H1 (cell line): ENCODE results near the gene SMARCAL1. TPM values are rescaled to one million over a fixed set of nuclear protein-coding genes. Genes with fewer than 3 reads are reported as not detected.

Experiments used
- CTCF ChIA-PET: fragments of 300-600 bp; sonication (Branson Sonifier 250); formaldehyde crosslinking; loops from one replicate; lab custom pipeline; 2021; ENCODE audit not compliant: partially characterized antibody; lab: Charles Lee
- POLR2A ChIA-PET: fragments of 300-600 bp; sonication (Branson Sonifier 250); formaldehyde crosslinking; loops from one replicate; lab custom pipeline; 2021; ENCODE audit warnings: inconsistent platforms; ENCODE audit not compliant: partially characterized antibody; lab: Charles Lee
- DNase-seq, 2 experiments: peaks; one replicate each; pipeline versions ENCODE4 v3.0.0 to v3.0.0-alpha.2; 2010 to 2022; ENCODE audit warnings: low spot score in 2 of 2, low read depth in 1 of 2, mixed read lengths in 1 of 2
- FAIRE-seq: peaks from 2 replicates; lab custom pipeline; 2011; peaks lifted over from hg19 to GRCh38; lab: Jason Lieb, UNC
- H2AFZ ChIP-seq: 2 replicates; pipeline ENCODE4 v1.8.1; 2012; ENCODE audit warnings: low read length, inconsistent platforms
- H2AK5ac ChIP-seq: 2 replicates; pipeline ENCODE4 v1.6.1; 2013; ENCODE audit warnings: low read depth, low read length
- H2BK120ac ChIP-seq: replicated peaks from 2 replicates; pipeline ENCODE3; 2013; ENCODE audit warnings: low read depth, low read length, inconsistent platforms
- H2BK12ac ChIP-seq: 2 replicates; pipeline ENCODE4 v1.6.1; 2013; ENCODE audit warnings: low read depth, low read length
- H2BK15ac ChIP-seq: 2 replicates; pipeline ENCODE4 v1.6.1; 2013; ENCODE audit warnings: low read length
- H2BK20ac ChIP-seq: 2 replicates; pipeline ENCODE4 v1.6.1; 2013; ENCODE audit warnings: low read length
- H2BK5ac ChIP-seq: 2 replicates; pipeline ENCODE4 v1.6.1; 2013; ENCODE audit warnings: low read depth, low read length
- H3K14ac ChIP-seq: 2 replicates; pipeline ENCODE4 v1.6.1; 2013; ENCODE audit warnings: inconsistent platforms; ENCODE audit not compliant: insufficient read length
- H3K18ac ChIP-seq: 2 replicates; pipeline ENCODE4 v1.6.1; 2013; ENCODE audit warnings: low read length; ENCODE audit errors: extremely low read depth
- H3K23ac ChIP-seq: 2 replicates; pipeline ENCODE4 v1.6.1; 2013; ENCODE audit warnings: inconsistent platforms; ENCODE audit not compliant: insufficient read length
- H3K23me2 ChIP-seq: 2 replicates; pipeline ENCODE4 v1.6.1; 2013; ENCODE audit warnings: low read depth, low read length
- H3K27ac ChIP-seq: 2 replicates; pipeline ENCODE4 v1.6.1; 2011; ENCODE audit warnings: low read depth, low read length, inconsistent platforms
- H3K27me3 ChIP-seq, 4 experiments: replicated peaks in 1 of 4; 1 replicate in 1 of 4; 2 replicates in 3 of 4; pipeline versions ENCODE4 v1.6.1 to v1.8.1; 2011 to 2013; ENCODE audit warnings: low read length in 3 of 4, mild to moderate bottlenecking in 3 of 4, inconsistent platforms in 2 of 4, mixed read lengths in 2 of 4, moderate library complexity in 1 of 4; ENCODE audit not compliant: control insufficient read depth in 3 of 4, insufficient read depth in 3 of 4; ENCODE audit errors: extremely low read depth in 1 of 4
- H3K36me3 ChIP-seq, 4 experiments: 2 replicates each; pipeline versions ENCODE4 v1.6.1 to v1.8.1; 2011 to 2013; ENCODE audit warnings: mild to moderate bottlenecking in 4 of 4, low read length in 3 of 4, moderate library complexity in 2 of 4, control low read depth in 1 of 4, inconsistent platforms in 1 of 4; ENCODE audit not compliant: insufficient read depth in 4 of 4, control insufficient read depth in 2 of 4
- H3K4ac ChIP-seq: replicated peaks from 2 replicates; pipeline ENCODE3; 2013; ENCODE audit warnings: low read length, low read depth, mixed read lengths, inconsistent platforms; ENCODE audit not compliant: insufficient read length
- H3K4me1 ChIP-seq, 4 experiments: replicated peaks in 1 of 4; 1 replicate in 1 of 4; 2 replicates in 3 of 4; pipeline versions ENCODE4 v1.6.1 to v1.8.1; 2011 to 2013; ENCODE audit warnings: low read length in 3 of 4, inconsistent platforms in 2 of 4, mixed read lengths in 1 of 4; ENCODE audit not compliant: insufficient read depth in 4 of 4, control insufficient read depth in 3 of 4
- H3K4me2 ChIP-seq, 2 experiments: 2 replicates each; pipeline versions ENCODE4 v1.6.1 to v1.8.1; 2011 to 2013; ENCODE audit warnings: low read depth in 2 of 2, low read length in 2 of 2, control low read depth in 1 of 2, inconsistent platforms in 1 of 2, mild to moderate bottlenecking in 1 of 2; ENCODE audit not compliant: insufficient read depth in 1 of 2
- H3K4me3 ChIP-seq, 4 experiments: fragments of 200-600, 300-600 bp in 1 of 4; sonication (generic), shearing (Covaris generic), sonication (Bioruptor Twin) in 1 of 4; 2 replicates each; pipeline versions ENCODE4 v1.5.1 to v1.8.1; 2011 to 2016; ENCODE audit warnings: low read length in 4 of 4, low read depth in 3 of 4, control low read depth in 2 of 4, inconsistent platforms in 2 of 4, mild to moderate bottlenecking in 2 of 4, mixed read lengths in 1 of 4, moderate library complexity in 1 of 4; ENCODE audit not compliant: insufficient read depth in 2 of 4; ENCODE audit errors: extremely low read depth in 1 of 4
- H3K56ac ChIP-seq: replicated peaks from 2 replicates; pipeline ENCODE3; 2013; ENCODE audit warnings: low read depth, mild to moderate bottlenecking, mixed read lengths, low read length, inconsistent platforms; ENCODE audit not compliant: insufficient read length
- H3K79me1 ChIP-seq: 2 replicates; pipeline ENCODE4 v1.6.1; 2013; ENCODE audit warnings: low read depth, low read length, control low read depth
- H3K79me2 ChIP-seq, 2 experiments: 2 replicates each; pipeline versions ENCODE4 v1.6.1 to v1.8.1; 2012 to 2013; ENCODE audit warnings: low read length in 2 of 2, mild to moderate bottlenecking in 2 of 2, inconsistent platforms in 1 of 2; ENCODE audit not compliant: insufficient read depth in 2 of 2, control insufficient read depth in 1 of 2
- H3K9ac ChIP-seq, 4 experiments: replicated peaks in 1 of 4; 1 replicate in 1 of 4; 2 replicates in 3 of 4; pipeline versions ENCODE4 v1.6.1 to v1.8.1; 2011 to 2013; ENCODE audit warnings: low read depth in 3 of 4, low read length in 3 of 4, control low read depth in 2 of 4, mild to moderate bottlenecking in 2 of 4, moderate library complexity in 2 of 4, inconsistent platforms in 1 of 4; ENCODE audit errors: extremely low read depth in 1 of 4
- H3K9me3 ChIP-seq, 2 experiments: 2 replicates each; pipeline versions ENCODE4 v1.6.1 to v1.8.1; 2012 to 2013; ENCODE audit warnings: mild to moderate bottlenecking in 2 of 2, moderate library complexity in 2 of 2, control low read depth in 1 of 2, inconsistent platforms in 1 of 2, low read depth in 1 of 2, low read length in 1 of 2, mixed read lengths in 1 of 2; ENCODE audit not compliant: insufficient read depth in 2 of 2
- H4K20me1 ChIP-seq, 2 experiments: replicated peaks in 1 of 2; 2 replicates each; pipeline versions ENCODE3 to v1.8.1; 2011 to 2013; ENCODE audit warnings: inconsistent platforms in 2 of 2, low read length in 2 of 2, mild to moderate bottlenecking in 1 of 2; ENCODE audit not compliant: insufficient read depth in 2 of 2, control insufficient read depth in 1 of 2
- H4K5ac ChIP-seq: 2 replicates; pipeline ENCODE4 v1.6.1; 2013; ENCODE audit warnings: low read length, low read depth, mixed read lengths, inconsistent platforms; ENCODE audit not compliant: insufficient read length
- H4K8ac ChIP-seq: 2 replicates; pipeline ENCODE4 v1.8.0; 2013; ENCODE audit warnings: mild to moderate bottlenecking, moderate library complexity, low read length, inconsistent platforms; ENCODE audit not compliant: insufficient read depth; ENCODE audit errors: extremely low read depth
- H4K91ac ChIP-seq: replicated peaks from 2 replicates; pipeline ENCODE3; 2013; ENCODE audit warnings: low read length, mixed read lengths, inconsistent platforms; ENCODE audit not compliant: insufficient read length
- BRCA1 ChIP-seq: IDR thresholded peaks from 2 replicates; pipeline ENCODE4 v1.6.1; 2012; ENCODE audit warnings: low read depth, low read length, improper control_type of control experiment
- CEBPB ChIP-seq: IDR thresholded peaks from 2 replicates; pipeline ENCODE4 v1.6.1; 2012; ENCODE audit warnings: low read depth, low read length
- CHD2 ChIP-seq: IDR thresholded peaks from 2 replicates; pipeline ENCODE4 v1.6.1; 2012; ENCODE audit warnings: low read length, improper control_type of control experiment
- CTBP2 ChIP-seq: IDR thresholded peaks from 2 replicates; pipeline ENCODE4 v1.7.0; 2011; ENCODE audit warnings: borderline replicate concordance, mild to moderate bottlenecking, moderate library complexity, mixed read lengths, low read length; ENCODE audit not compliant: insufficient read depth, insufficient read length
- HDAC2 ChIP-seq, 2 experiments: fragments of 300-600 bp in 1 of 2; sonication (generic) in 1 of 2; IDR thresholded peaks; 2 replicates each; pipeline ENCODE4 v1.6.1; 2011 to 2012; ENCODE audit warnings: low read depth in 2 of 2, low read length in 2 of 2, mild to moderate bottlenecking in 2 of 2, moderate library complexity in 2 of 2, borderline replicate concordance in 1 of 2, inconsistent platforms in 1 of 2
- KDM5A ChIP-seq: fragments of 200-600 bp; IDR thresholded peaks from 2 replicates; pipeline ENCODE4 v1.7.1; 2012; ENCODE audit warnings: mild to moderate bottlenecking, low read length, inconsistent platforms, mixed read lengths
- POLR2AphosphoS5 ChIP-seq: IDR thresholded peaks from 2 replicates; pipeline ENCODE4 v1.6.1; 2011; ENCODE audit warnings: low read depth, low read length
- RBBP5 ChIP-seq: IDR thresholded peaks from 2 replicates; pipeline ENCODE4 v1.7.1; 2012; ENCODE audit warnings: low read depth, mild to moderate bottlenecking, inconsistent platforms, low read length, moderate library complexity, borderline replicate concordance
- RXRA ChIP-seq: IDR thresholded peaks from 2 replicates; pipeline ENCODE4 v1.6.1; 2011; ENCODE audit warnings: low read depth, mild to moderate bottlenecking, low read length, moderate library complexity; ENCODE audit not compliant: insufficient read depth
- SAP30 ChIP-seq: fragments of 300-600 bp; sonication (generic); IDR thresholded peaks from 2 replicates; pipeline ENCODE4 v1.7.1; 2012; ENCODE audit warnings: low read length, moderate library complexity, mild to moderate bottlenecking, inconsistent platforms; ENCODE audit not compliant: insufficient read depth, insufficient replicate concordance
- TEAD4 ChIP-seq: IDR thresholded peaks from 2 replicates; pipeline ENCODE4 v1.6.1; 2012; ENCODE audit warnings: low read depth, low read length, inconsistent platforms, mixed read lengths
- WGBS, 2 experiments: shearing (Covaris generic) in 1 of 2; methylation state at CpG; one replicate each; pipeline versions ENCODE4 v1.1.6 to v1.1.7; 2013 to 2015; ENCODE audit warnings: low lambda C conversion rate in 2 of 2, mixed read lengths in 2 of 2, inconsistent platforms in 1 of 2, low coverage in 1 of 2, missing lambda C conversion rate in 1 of 2; ENCODE audit not compliant: insufficient replicate concordance in 2 of 2, insufficient coverage in 1 of 2, insufficient read length in 1 of 2; ENCODE audit errors: extremely low coverage in 1 of 2, missing lambda C conversion rate in 1 of 2; 5-methylcytosine and 5-hydroxymethylcytosine counted together
- polyA plus RNA-seq, 7 experiments: library from polyadenylated mRNA; depleted of rRNA in 3 of 7; stranded (reverse) in 5 of 7; unstranded in 2 of 7; fragments of >200 nt in 5 of 7; fragments of 200-250 nt in 2 of 7; gene quantifications; 1 replicate in 5 of 7; 2 replicates in 1 of 7; 4 replicates in 1 of 7; pipeline versions ENCODE4 v1.2.1 to v1.2.3, GENCODE V29; 2011 to 2013; ENCODE audit warnings: missing spikeins in 2 of 7, mixed read lengths in 2 of 7
- total RNA-seq: library from RNA; stranded (reverse); fragmentation: NEBNext Ultra II Directional; extraction: Animal tissue kit (Norgen Biotek cat#: 25700); gene quantifications from 2 replicates; pipeline ENCODE4 v1.2.1, GENCODE V29; 2021

Gene SMARCAL1
- total and polyA plus RNA-seq, 2 of the 8 experiments (the other 6 are each of a cell fraction or from before 2014, with no cell fraction given) = 17.6 to 17.9 TPM

GRCh38 chr2:216497382-216498069, 85.2 kb downstream of the SMARCAL1 start:
- peak overlapping the region; percentile 75 to 100 for H3K4me2 ChIP-seq
- H3K27me3 ChIP-seq = no peaks in the 10 kb centered on the region
- no peak overlapping the region for H4K8ac ChIP-seq
- peak overlapping the region; percentile 72; the same call in 1 of the 2 replicates for H3K18ac ChIP-seq
- H2BK5ac ChIP-seq = peak overlapping the region; percentile 96; the same call in 1 of the 2 replicates
- H3K23ac ChIP-seq = no peak overlapping the region
- H2BK15ac ChIP-seq = no peak overlapping the region
- peaks cover 16 to 41% of the 10 kb centered on the region in 2 experiments for H3K79me2 ChIP-seq
- H2AFZ ChIP-seq = peak overlapping the region; percentile 90
- CTCF ChIA-PET = interaction anchor here (1.4 to 2.4 kb wide), 4 partner anchors 19 to 275 kb away, joined by 3 to 9 read pairs (median 6); no protein-coding TSS in a partner anchor
- peak overlapping the region; percentile 19 for H4K5ac ChIP-seq
- H2BK20ac ChIP-seq = no peak overlapping the region
- 89% methylated on average over 6 of the region's 6 CpGs; no CpG with 5 or more reads in 1 of the 2 experiments for WGBS, 2 experiments
- H3K4me3 ChIP-seq = peak overlapping the region in 3 of 4 experiments; percentile 86 to 94 (median 89); a peak in 7 of 8 replicates
- H3K56ac ChIP-seq = no peak overlapping the region
- H2AK5ac ChIP-seq = peak overlapping the region; percentile 31; the same call in 1 of the 2 replicates
- no peak overlapping the region for H2BK120ac ChIP-seq
- H2BK12ac ChIP-seq = 0 out of 2 replicates have a peak overlapping the region, but pooled peaks have one; percentile 11
- H3K36me3 ChIP-seq = peaks cover 23 to 34% (median 32%) of the 10 kb centered on the region in 4 experiments
- DNase-seq (no peak), FAIRE-seq (no peak)
- POLR2A ChIA-PET = interaction anchor here (0.8 to 7.2 kb wide), 12 partner anchors 10 to 275 kb away, joined by 3 to 65 read pairs (median 10); partner anchors contain the start of genes IGFBP2 and MARCHF4
- H3K23me2 ChIP-seq = peaks cover 10% of the 10 kb centered on the region
- no peak overlapping the region for H4K91ac ChIP-seq
- peaks cover 5 to 7% of the 10 kb centered on the region in 2 experiments for H4K20me1 ChIP-seq
- H3K4ac ChIP-seq = no peak overlapping the region
- H3K9ac ChIP-seq = peak overlapping the region in 3 of 4 experiments; percentile 67 to 94 (median 85); a peak in 4 of 7 replicates
- peak overlapping the region; percentile 40; the same call in 1 of the 2 replicates for H3K27ac ChIP-seq
- H3K9me3 ChIP-seq = no peaks in the 10 kb centered on the region
- H3K14ac ChIP-seq = no peak overlapping the region
- 0 out of 2 replicates have a peak, but pooled peaks cover 5% of the 10 kb centered on the region for H3K79me1 ChIP-seq
- peaks cover 2 to 12% (median 4%) of the 10 kb centered on the region in 4 experiments; a peak in 6 of 7 replicates for H3K4me1 ChIP-seq
- TF ChIP-seq POLR2AphosphoS5 = no peak
- TF ChIP-seq CTBP2 = no peak
- TF ChIP-seq TEAD4 = no peak
- TF ChIP-seq RXRA = no peak
- TF ChIP-seq CEBPB = no peak
- no peak for TF ChIP-seq CHD2
- no peak for TF ChIP-seq SAP30
- TF ChIP-seq KDM5A = no peak
- no peak for TF ChIP-seq BRCA1
- no peak for TF ChIP-seq HDAC2 (IDR thresholded peaks at IDR 0.05; ENCODE audit: borderline replicate concordance in 1 of 2, low read depth in 2 of 2, low read length in 2 of 2)
- TF ChIP-seq RBBP5 = no peak
